ENCODE results near the gene H1-8. TPM values are rescaled to one million over a fixed set of nuclear protein-coding genes. Genes with fewer than 3 reads are reported as not detected.

The H1-8 gene
- total and polyA plus RNA-seq, 9 donors = 0.27 TPM; not detected in 8

GRCh38 chr3:129576514-129577352, 33.8 kb downstream of the H1-8 start:
- Histone ChIP-seq H3K36me3 (no peaks in the 10 kb centered on the region), H3K27ac (no peak overlapping the region)
- 80 to 85% (median 81%) methylated on average over 18 of the region's 18 CpGs for whole genome bisulfite sequencing, 3 donors

GRCh38 chr3:129577366-129577765, 34.4 kb downstream of the H1-8 start:
- Histone ChIP-seq H3K36me3 (no peaks in the 10 kb centered on the region), H3K27me3 (no peaks in the 10 kb centered on the region), H3K9me3 (no peaks in the 10 kb centered on the region), H3K4me3 (no peak overlapping the region), H3K27ac (no peak overlapping the region), H3K4me1 (ENCODE audit: insufficient read depth) (no peaks in the 10 kb centered on the region)
- intact Hi-C loops (cut with DNase I) = no loop called here
- TF ChIP-seq CTCF (IDR thresholded peaks at IDR 0.05) = no peak
- TF ChIP-seq POLR2A (IDR thresholded peaks at IDR 0.05) = no peak
- TF ChIP-seq EP300 (IDR thresholded peaks at IDR 0.05) = no peak
- peak in 1 of 5 donors; percentile 31 for DNase-seq
- WGBS, 3 donors = 65 to 78% (median 66%) methylated on average over 13 to 17 of the region's 17 CpGs

More at GRCh38 chr3:129576514-129577352, 33.8 kb downstream of the H1-8 start:
- TF ChIP-seq CTCF (IDR thresholded peaks at IDR 0.05) = no peak
- Histone ChIP-seq H3K4me1 (ENCODE audit: insufficient read depth) (no peaks in the 10 kb centered on the region), H3K4me3 (no peak overlapping the region), H3K9me3 (no peaks in the 10 kb centered on the region), H3K27me3 (no peaks in the 10 kb centered on the region)
- peak in 1 of 5 donors; percentile 19 for DNase-seq
- intact Hi-C loops (cut with DNase I) = no loop called here

- Histone ChIP-seq H3K4me1 (ENCODE audit: insufficient read depth) (no peaks in the 10 kb centered on the region), H3K27ac (no peak overlapping the region), H3K9me3 (no peaks in the 10 kb centered on the region), H3K27me3 (no peaks in the 10 kb centered on the region), H3K4me3 (no peak overlapping the region), H3K36me3 (no peaks in the 10 kb centered on the region)
- WGBS, 3 donors = 88 to 91% (median 91%) methylated on average over 17 to 21 of the region's 21 CpGs
- TF ChIP-seq POLR2A (IDR thresholded peaks at IDR 0.05) = no peak
- TF ChIP-seq CTCF (IDR thresholded peaks at IDR 0.05) = no peak
- no peak for TF ChIP-seq EP300 (IDR thresholded peaks at IDR 0.05)
- intact Hi-C loops (cut with DNase I) = no loop called here
- peak in 1 of 5 donors; percentile 16 for DNase-seq
Measured at GRCh38 chr3:129577925-129578786, 35.2 kb downstream of the H1-8 start.

GRCh38 chr3:129579991-129580390, 37.0 kb downstream of the H1-8 start:
- H3K27me3 ChIP-seq = no peaks in the 10 kb centered on the region
- 76 to 92% (median 86%) methylated on average over 8 to 10 of the region's 10 CpGs for WGBS, 3 donors
- no peak overlapping the region for H3K4me3 ChIP-seq
- no peak for TF ChIP-seq CTCF (IDR thresholded peaks at IDR 0.05)
- TF ChIP-seq EP300 (IDR thresholded peaks at IDR 0.05) = no peak
- no peak for TF ChIP-seq POLR2A (IDR thresholded peaks at IDR 0.05)
- H3K4me1 ChIP-seq (ENCODE audit: insufficient read depth) = no peaks in the 10 kb centered on the region
- intact Hi-C loops (cut with DNase I) = no loop called here
- H3K27ac ChIP-seq = no peak overlapping the region
- H3K9me3 ChIP-seq = no peaks in the 10 kb centered on the region
- DNase-seq = no peak
- no peaks in the 10 kb centered on the region for H3K36me3 ChIP-seq
